HG03159 (cell line): ENCODE results near the gene DNAJC19.
"Not testable (repeated sequence)": the region's sequence is repeated elsewhere in the genome, so short reads cannot be mapped to it uniquely, and the experiment has no call there.

ENCODE experiments used
- ATAC-seq: cut with Tn5 transposase; IDR thresholded peaks from one replicate; pipeline ENCODE4 v1.9.1; 2021; ENCODE audit warnings: mild to moderate bottlenecking, moderate library complexity; ENCODE audit not compliant: unreplicated experiment

The DNAJC19 gene

GRCh38 chr3:180989291-180990163 lies at the start of gene DNAJC19:
Gene DNAJC19, minus strand, starts transcription at chr3:180989736. Its CDS starts 134 bp downstream, at chr3:180989602.
- peak; percentile 96 for ATAC-seq

- no peak for ATAC-seq
Measured at GRCh38 chr3:181030948-181031347, 41.4 kb upstream of the DNAJC19 start.

GRCh38 chr3:181025204-181025603 lies 35.7 kb upstream of the DNAJC19 start:
- ATAC-seq: no peak

GRCh38 chr3:181017690-181018089 lies 28.2 kb upstream of the DNAJC19 start:
- ATAC-seq: no peak

- ATAC-seq: no peak
Measured at GRCh38 chr3:181009225-181009624, 19.7 kb upstream of the DNAJC19 start.

GRCh38 chr3:181008796-181009195 lies 19.3 kb upstream of the DNAJC19 start:
- ATAC-seq: no peak

GRCh38 chr3:181007262-181007661 lies 17.7 kb upstream of the DNAJC19 start:
- no peak for ATAC-seq

GRCh38 chr3:181006541-181006940 lies 17.0 kb upstream of the DNAJC19 start:
- no peak for ATAC-seq

GRCh38 chr3:181003469-181003868 lies 13.9 kb upstream of the DNAJC19 start:
- not testable (repeated sequence) for ATAC-seq

- ATAC-seq: not testable (repeated sequence)
Measured at GRCh38 chr3:181002331-181002730, 12.8 kb upstream of the DNAJC19 start.

- no peak for ATAC-seq
Measured at GRCh38 chr3:180996415-180996932, 6.9 kb upstream of the DNAJC19 start.

GRCh38 chr3:180990505-180990904 lies 969 bp upstream of the DNAJC19 start:
- ATAC-seq: no peak

- no peak for ATAC-seq
Measured at GRCh38 chr3:180987344-180987743, 2.2 kb downstream of the DNAJC19 start.

- ATAC-seq: not testable (repeated sequence)
Measured at GRCh38 chr3:180986366-180986765, 3.2 kb downstream of the DNAJC19 start.

GRCh38 chr3:180983136-180983535 lies 6.4 kb downstream of the DNAJC19 start:
- no peak for ATAC-seq

GRCh38 chr3:180981912-180982311 lies 7.6 kb downstream of the DNAJC19 start:
- ATAC-seq: no peak

GRCh38 chr3:180980611-180981010 lies 8.9 kb downstream of the DNAJC19 start:
- no peak for ATAC-seq

- ATAC-seq: no peak
Measured at GRCh38 chr3:180979961-180980360, 9.6 kb downstream of the DNAJC19 start.

- ATAC-seq: no peak
Measured at GRCh38 chr3:180977498-180977897, 12.0 kb downstream of the DNAJC19 start.

- ATAC-seq: no peak
Measured at GRCh38 chr3:180974286-180974685, 15.2 kb downstream of the DNAJC19 start.

GRCh38 chr3:180973543-180973942 lies 16.0 kb downstream of the DNAJC19 start:
- ATAC-seq: peak; percentile 73

- ATAC-seq: no peak
Measured at GRCh38 chr3:180970931-180971330, 18.6 kb downstream of the DNAJC19 start.
